ENCODE results near the gene ZNF423. TPM values are rescaled to one million over a fixed set of nuclear protein-coding genes. Genes with fewer than 3 reads are reported as not detected.

ZNF423 gene
- total and polyA plus RNA-seq, 2 experiments from 2014 or later: 14.9 to 41.8 TPM

DNA sequence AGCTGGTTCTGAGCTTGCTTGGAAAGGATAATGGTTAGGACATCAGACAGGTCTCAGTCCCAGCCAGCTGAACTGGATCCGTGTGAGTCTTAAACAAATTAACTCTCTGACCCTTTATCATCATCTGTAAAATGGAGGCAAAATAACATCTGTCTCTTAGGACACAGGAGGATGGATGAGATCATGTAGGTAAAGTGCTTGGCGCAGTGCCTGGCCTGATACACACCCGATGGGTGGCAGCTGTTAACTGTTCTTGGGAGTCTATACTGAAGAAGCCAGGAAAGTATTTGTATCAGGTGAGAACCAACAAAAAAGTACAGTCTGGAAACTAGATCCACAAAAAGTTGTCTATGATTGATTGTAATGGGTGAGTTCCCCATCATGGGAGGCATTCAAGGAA lies 293.7 kb downstream of the ZNF423 start:
- Mint-ChIP-seq H3K4me1 (peaks cover 19% of the 10 kb centered on the region), H3K9me3 (no peaks in the 10 kb centered on the region)

More for the DNA sequence above, 293.7 kb downstream of the ZNF423 start:
- H3K4me1 ChIP-seq (ENCODE audit: insufficient read depth): peaks cover 15% of the 10 kb centered on the region
- no peak overlapping the region for H3K4me2 ChIP-seq
- Mint-ChIP-seq H3K27ac (no peak overlapping the region), H3K27me3 (ENCODE audit: insufficient read depth, low read depth, poor library complexity) (peaks cover 7% of the 10 kb centered on the region), H3K4me3 (no peak overlapping the region), H3K36me3 (ENCODE audit: low read depth) (no peaks in the 10 kb centered on the region)
- no peaks in the 10 kb centered on the region for H3K27me3 ChIP-seq (ENCODE audit: insufficient read depth)
- H3K36me3 ChIP-seq (ENCODE audit: insufficient read depth): no peaks in the 10 kb centered on the region
- TF ChIP-seq STAT1 (IDR thresholded peaks at IDR 0.05; ENCODE audit: unreplicated experiment) (no peak), NANOG (IDR thresholded peaks at IDR 0.05; ENCODE audit: borderline replicate concordance) (no peak), JUNB (IDR thresholded peaks at IDR 0.05; ENCODE audit: unreplicated experiment) (no peak)
- TF ChIP-seq, protein P1, sequence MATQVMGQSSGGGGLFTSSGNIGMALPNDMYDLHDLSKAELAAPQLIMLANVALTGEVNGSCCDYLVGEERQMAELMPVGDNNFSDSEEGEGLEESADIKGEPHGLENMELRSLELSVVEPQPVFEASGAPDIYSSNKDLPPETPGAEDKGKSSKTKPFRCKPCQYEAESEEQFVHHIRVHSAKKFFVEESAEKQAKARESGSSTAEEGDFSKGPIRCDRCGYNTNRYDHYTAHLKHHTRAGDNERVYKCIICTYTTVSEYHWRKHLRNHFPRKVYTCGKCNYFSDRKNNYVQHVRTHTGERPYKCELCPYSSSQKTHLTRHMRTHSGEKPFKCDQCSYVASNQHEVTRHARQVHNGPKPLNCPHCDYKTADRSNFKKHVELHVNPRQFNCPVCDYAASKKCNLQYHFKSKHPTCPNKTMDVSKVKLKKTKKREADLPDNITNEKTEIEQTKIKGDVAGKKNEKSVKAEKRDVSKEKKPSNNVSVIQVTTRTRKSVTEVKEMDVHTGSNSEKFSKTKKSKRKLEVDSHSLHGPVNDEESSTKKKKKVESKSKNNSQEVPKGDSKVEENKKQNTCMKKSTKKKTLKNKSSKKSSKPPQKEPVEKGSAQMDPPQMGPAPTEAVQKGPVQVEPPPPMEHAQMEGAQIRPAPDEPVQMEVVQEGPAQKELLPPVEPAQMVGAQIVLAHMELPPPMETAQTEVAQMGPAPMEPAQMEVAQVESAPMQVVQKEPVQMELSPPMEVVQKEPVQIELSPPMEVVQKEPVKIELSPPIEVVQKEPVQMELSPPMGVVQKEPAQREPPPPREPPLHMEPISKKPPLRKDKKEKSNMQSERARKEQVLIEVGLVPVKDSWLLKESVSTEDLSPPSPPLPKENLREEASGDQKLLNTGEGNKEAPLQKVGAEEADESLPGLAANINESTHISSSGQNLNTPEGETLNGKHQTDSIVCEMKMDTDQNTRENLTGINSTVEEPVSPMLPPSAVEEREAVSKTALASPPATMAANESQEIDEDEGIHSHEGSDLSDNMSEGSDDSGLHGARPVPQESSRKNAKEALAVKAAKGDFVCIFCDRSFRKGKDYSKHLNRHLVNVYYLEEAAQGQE (IDR thresholded peaks at IDR 0.05; ENCODE audit: unreplicated experiment): no peak
- TF ChIP-seq, protein P2, sequence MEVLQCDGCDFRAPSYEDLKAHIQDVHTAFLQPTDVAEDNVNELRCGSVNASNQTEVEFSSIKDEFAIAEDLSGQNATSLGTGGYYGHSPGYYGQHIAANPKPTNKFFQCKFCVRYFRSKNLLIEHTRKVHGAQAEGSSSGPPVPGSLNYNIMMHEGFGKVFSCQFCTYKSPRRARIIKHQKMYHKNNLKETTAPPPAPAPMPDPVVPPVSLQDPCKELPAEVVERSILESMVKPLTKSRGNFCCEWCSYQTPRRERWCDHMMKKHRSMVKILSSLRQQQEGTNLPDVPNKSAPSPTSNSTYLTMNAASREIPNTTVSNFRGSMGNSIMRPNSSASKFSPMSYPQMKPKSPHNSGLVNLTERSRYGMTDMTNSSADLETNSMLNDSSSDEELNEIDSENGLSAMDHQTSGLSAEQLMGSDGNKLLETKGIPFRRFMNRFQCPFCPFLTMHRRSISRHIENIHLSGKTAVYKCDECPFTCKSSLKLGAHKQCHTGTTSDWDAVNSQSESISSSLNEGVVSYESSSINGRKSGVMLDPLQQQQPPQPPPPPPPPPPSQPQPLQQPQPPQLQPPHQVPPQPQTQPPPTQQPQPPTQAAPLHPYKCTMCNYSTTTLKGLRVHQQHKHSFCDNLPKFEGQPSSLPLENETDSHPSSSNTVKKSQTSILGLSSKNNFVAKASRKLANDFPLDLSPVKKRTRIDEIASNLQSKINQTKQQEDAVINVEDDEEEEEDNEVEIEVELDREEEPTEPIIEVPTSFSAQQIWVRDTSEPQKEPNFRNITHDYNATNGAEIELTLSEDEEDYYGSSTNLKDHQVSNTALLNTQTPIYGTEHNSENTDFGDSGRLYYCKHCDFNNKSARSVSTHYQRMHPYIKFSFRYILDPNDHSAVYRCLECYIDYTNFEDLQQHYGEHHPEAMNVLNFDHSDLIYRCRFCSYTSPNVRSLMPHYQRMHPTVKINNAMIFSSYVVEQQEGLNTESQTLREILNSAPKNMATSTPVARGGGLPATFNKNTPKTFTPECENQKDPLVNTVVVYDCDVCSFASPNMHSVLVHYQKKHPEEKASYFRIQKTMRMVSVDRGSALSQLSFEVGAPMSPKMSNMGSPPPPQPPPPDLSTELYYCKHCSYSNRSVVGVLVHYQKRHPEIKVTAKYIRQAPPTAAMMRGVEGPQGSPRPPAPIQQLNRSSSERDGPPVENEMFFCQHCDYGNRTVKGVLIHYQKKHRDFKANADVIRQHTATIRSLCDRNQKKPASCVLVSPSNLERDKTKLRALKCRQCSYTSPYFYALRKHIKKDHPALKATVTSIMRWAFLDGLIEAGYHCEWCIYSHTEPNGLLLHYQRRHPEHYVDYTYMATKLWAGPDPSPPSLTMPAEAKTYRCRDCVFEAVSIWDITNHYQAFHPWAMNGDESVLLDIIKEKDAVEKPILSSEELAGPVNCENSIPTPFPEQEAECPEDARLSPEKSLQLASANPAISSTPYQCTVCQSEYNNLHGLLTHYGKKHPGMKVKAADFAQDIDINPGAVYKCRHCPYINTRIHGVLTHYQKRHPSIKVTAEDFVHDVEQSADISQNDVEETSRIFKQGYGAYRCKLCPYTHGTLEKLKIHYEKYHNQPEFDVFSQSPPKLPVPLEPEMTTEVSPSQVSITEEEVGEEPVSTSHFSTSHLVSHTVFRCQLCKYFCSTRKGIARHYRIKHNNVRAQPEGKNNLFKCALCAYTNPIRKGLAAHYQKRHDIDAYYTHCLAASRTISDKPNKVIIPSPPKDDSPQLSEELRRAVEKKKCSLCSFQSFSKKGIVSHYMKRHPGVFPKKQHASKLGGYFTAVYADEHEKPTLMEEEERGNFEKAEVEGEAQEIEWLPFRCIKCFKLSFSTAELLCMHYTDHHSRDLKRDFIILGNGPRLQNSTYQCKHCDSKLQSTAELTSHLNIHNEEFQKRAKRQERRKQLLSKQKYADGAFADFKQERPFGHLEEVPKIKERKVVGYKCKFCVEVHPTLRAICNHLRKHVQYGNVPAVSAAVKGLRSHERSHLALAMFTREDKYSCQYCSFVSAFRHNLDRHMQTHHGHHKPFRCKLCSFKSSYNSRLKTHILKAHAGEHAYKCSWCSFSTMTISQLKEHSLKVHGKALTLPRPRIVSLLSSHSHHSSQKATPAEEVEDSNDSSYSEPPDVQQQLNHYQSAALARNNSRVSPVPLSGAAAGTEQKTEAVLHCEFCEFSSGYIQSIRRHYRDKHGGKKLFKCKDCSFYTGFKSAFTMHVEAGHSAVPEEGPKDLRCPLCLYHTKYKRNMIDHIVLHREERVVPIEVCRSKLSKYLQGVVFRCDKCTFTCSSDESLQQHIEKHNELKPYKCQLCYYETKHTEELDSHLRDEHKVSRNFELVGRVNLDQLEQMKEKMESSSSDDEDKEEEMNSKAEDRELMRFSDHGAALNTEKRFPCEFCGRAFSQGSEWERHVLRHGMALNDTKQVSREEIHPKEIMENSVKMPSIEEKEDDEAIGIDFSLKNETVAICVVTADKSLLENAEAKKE (CRISPR knock-in tag; IDR thresholded peaks at IDR 0.05): no peak
- H3K9me2 ChIP-seq (ENCODE audit: insufficient read depth): 0 out of 2 replicates have a peak, but pooled peaks cover 16% of the 10 kb centered on the region
- no peaks in the 10 kb centered on the region for H3F3A ChIP-seq (replicated peaks; ENCODE audit: low read depth)
- H3K79me2 ChIP-seq (replicated peaks; ENCODE audit: insufficient read depth): no peaks in the 10 kb centered on the region
- no peak for ATAC-seq
- H2AFZ ChIP-seq: no peak overlapping the region
- DNase-seq (ENCODE audit: low spot score): no peak
- H4K20me1 ChIP-seq (replicated peaks; ENCODE audit: insufficient read depth): no peaks in the 10 kb centered on the region
- no peak overlapping the region for H3K27ac ChIP-seq (ENCODE audit: low read depth)
- no peak overlapping the region for H3K4me3 ChIP-seq
